ENCODE measurements around the gene MYH11. TPM values are rescaled to one million over a fixed set of nuclear protein-coding genes. Genes with fewer than 3 reads are reported as not detected.
"Not testable (repeated sequence)": the region's sequence is repeated elsewhere in the genome, so short reads cannot be mapped to it uniquely, and the experiment has no call there.

Gene MYH11
- total RNA-seq, 1 donor from 2014 or later: not detected

DNA sequence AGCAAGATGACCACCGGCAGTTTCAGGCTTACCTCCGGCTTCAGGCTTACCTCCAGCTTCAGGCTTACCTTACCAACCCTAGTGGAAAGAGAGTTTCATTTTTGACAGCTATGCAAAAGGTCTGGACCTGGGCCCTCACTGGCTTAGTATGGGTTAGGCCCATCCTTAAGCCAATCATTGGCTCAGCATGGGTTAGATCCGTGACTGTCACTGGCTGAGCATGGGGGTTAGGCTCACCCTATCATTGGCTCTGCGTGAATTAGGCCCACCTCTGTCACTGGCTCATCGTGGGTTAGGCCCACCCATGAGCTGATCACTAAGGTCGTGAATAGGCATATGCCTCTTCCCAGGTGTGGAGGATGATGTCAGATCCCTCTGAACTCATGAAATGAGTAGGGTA lies 198.7 kb downstream of the MYH11 start:
- no peak overlapping the region for H3K4me3 ChIP-seq (ENCODE audit: low read depth, low read length)
- TF ChIP-seq CTCF (conservative IDR thresholded peaks at IDR 0.05; ENCODE audit: low read depth, low read length): no peak
- DNase-seq (ENCODE audit: low read depth): no peak

DNA sequence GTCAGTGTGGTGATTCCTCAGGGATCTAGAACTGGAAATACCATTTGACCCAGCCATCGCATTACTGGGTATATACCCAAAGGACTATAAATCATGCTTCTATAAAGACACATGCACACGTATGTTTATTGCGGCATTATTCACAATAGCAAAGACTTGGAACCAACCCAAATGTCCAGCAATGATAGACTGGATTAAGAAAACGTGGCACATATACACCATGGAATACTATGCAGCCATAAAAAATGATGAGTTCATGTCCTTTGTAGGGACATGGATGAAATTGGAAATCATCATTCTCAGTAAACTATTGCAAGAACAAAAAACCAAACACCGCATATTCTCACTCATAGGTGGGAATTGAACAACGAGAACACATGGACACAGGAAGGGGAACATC lies 201.3 kb downstream of the MYH11 start:
- DNase-seq (ENCODE audit: low read depth); H3K4me3 ChIP-seq (ENCODE audit: low read depth, low read length): not testable (repeated sequence)

- no peak overlapping the region for H3K4me3 ChIP-seq (ENCODE audit: low read depth, low read length)
- DNase-seq (ENCODE audit: low read depth): no peak
- no peak for TF ChIP-seq CTCF (conservative IDR thresholded peaks at IDR 0.05; ENCODE audit: low read depth, low read length)
Observed at GRCh38 chr16:15654591-15654990, 202.2 kb downstream of the MYH11 start.

DNA sequence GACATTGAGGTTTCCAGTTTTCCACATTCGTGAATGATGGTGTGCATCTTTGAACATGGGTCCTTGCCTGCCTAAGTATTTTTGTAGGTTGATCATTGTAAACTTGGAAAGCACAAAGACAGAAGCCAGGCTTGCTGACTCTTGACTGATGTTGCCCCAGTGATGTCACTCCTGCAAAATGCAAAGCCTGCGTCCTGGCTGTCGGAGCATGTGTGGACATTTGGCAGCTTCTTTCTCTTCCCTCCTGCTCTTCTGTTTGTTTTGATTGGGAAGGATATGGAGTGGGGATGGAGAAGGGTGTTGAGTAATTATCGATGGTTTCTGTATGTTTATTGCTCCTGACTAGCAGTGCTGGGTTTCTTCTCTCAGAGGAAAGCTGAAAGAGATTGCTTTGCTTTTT lies 203.6 kb downstream of the MYH11 start:
- DNase-seq (ENCODE audit: low read depth): no peak
- no peak overlapping the region for H3K4me3 ChIP-seq (ENCODE audit: low read depth, low read length)
- no peak for TF ChIP-seq CTCF (conservative IDR thresholded peaks at IDR 0.05; ENCODE audit: low read depth, low read length)

Other genes with a start within 250 kb of the MYH11 start
- 6.9 and 9.5 TPM in 2 replicates for gene MARF1, start 213.9 kb downstream of the MYH11 start, total RNA-seq
- gene NDE1, start 206.8 kb downstream of the MYH11 start, total RNA-seq: 45.3 and 47.7 TPM in 2 replicates
- gene CEP20, start 31.6 kb upstream of the MYH11 start, total RNA-seq: 39.1 and 48.6 TPM in 2 replicates
- gene ABCC1, start 92.6 kb upstream of the MYH11 start, total RNA-seq: 15.9 and 18.1 TPM in 2 replicates

Data from epithelial cell of proximal tubule (primary cell).